NOMO-1 treated with DMSO at 0.1 percent for 48 hours (cell line): ENCODE results near the gene FOXF1.

Experiments used
- DNase-seq: peaks from one replicate; lab custom pipeline; 2025; ENCODE audit not compliant: unreplicated experiment; lab: John Stamatoyannopoulos, UW

The FOXF1 gene

DNA sequence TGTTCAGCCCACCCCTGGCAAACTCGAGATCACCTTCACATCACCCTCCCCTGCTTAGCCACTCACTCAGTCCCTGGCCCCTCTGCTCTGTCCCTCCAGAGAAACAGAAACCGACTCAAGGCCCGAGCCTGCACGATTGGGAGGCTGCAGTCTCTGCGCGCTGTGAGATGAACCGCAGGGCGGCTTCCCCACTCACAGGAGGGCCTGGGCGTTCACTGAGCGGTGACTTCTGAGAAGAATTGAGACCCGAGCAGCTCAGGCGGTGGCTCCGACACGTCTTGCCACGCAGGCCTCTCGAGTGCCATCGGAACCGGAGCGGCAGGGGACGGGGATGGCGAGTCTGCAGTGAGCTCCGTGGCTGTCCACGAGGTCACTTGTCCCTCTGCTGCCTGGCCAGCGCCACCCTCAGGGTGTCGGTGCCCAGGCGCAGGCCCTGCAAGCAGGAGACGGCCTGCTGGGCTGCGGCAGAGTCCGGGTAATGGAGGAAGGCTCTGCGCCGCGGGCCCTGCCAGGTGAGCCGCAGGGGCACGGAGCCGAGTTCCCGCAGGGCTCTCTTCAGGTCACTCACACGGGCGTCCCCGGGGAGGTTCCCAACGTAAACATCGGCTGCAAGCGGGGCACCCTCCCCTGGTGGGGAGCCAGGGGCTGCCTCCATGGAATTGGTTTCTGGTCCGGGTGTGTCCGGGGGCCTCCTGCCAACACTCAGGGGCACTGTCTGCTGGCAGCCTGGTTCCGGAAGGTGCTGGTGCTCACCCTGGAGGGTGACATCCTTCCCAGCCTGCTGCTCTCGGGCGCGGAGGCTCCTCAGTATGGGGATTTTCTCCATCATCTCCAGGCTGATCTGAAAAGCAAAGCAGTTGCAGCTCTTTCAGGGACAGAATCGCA lies 21.6 kb downstream of the FOXF1 start:
- DNase-seq, result no peak

GRCh38 chr16:86532526-86532815 lies 22.1 kb downstream of the FOXF1 start:
- DNase-seq, result no peak

DNA sequence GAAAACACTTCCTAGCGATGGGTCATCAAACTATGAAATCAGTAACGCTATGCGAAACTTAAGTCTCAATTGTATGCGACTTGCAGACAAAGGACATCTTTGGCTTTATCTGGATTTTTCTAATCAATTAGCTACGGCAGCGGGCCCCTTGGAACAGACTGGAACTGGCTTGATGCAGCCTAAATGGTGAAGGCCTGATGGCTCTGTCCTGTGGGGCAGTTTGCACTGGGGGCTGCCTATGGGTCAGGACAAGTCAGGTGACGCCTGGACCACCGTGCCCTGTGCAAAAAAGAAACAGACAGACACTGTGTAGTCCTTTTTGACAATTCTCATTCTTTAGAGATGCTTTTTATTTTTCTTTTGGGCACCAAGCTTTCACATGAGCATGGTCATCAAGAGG lies 22.7 kb downstream of the FOXF1 start:
- no peak for DNase-seq

- no peak for DNase-seq
These were observed 23.5 kb downstream of the FOXF1 start for GRCh38 chr16:86533767-86534351.

GRCh38 chr16:86534779-86535615 lies 24.7 kb downstream of the FOXF1 start:
- DNase-seq, result no peak

- no peak for DNase-seq
These were observed 26.3 kb downstream of the FOXF1 start for GRCh38 chr16:86536621-86537020.

- no peak for DNase-seq
These were observed 27.2 kb downstream of the FOXF1 start for GRCh38 chr16:86537486-86537885.

GRCh38 chr16:86538196-86538780 lies 28.0 kb downstream of the FOXF1 start:
- DNase-seq, result no peak

DNA sequence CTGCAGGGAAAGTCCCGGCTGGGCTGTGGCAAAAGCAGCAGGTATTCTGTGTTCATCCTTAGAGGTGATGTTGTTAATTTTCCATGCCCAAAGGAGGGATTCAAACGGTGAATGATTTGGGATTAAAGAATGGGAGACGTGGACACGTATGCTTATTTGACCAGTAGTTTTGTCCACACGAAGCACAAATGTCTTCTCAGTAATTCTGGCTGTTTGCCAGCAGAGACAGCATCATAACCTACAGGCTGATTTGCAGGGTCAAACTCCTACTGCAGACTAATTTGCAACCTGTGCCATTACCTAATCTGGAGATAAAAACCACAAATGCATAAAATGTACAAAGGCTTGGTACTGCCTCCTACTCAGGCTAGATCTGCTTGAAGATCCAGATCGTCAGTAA lies 30.6 kb downstream of the FOXF1 start:
- DNase-seq, result no peak

DNA sequence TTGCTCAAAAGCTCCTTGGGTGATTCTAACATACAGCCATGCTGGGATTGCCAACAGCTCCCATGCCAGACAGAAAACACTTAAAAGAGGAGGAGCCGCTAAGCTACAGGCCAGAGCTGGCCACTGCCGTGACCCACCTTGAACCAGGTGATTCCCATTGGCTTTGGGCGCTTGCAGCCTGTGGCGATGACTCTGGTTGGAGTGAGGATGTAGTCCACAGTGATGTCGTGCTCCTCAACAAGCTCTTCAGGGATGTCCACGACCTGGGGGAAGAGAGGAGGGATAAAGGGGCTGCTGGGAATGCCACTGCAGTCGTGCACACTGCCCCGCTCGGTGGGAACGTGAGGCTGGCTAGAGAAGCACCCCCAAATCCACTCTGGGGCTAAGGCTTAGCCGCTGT lies 31.2 kb downstream of the FOXF1 start:
- DNase-seq, result no peak

- DNase-seq, result no peak
These were observed 32.7 kb downstream of the FOXF1 start for GRCh38 chr16:86542756-86543750.

DNA sequence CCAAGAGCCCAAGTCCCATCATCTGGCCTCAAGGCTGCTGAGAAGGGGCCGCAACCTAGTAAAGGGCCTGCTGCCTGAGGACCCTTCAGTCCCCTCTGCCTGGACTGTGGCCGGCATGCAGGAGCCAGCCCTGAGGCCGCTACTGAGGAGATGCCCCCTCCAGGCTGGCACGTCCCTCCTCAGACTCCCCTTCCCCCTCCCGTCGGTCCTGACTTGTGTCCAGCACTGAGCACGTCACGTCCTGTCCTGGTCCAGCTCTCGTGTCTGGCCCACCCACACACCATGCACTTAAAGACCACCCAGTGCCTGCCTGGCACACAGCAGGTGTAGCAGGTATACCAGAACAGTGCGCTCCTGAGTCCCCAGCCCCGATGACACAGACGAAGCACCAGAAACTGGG lies 35.2 kb downstream of the FOXF1 start:
- DNase-seq, result no peak

DNA sequence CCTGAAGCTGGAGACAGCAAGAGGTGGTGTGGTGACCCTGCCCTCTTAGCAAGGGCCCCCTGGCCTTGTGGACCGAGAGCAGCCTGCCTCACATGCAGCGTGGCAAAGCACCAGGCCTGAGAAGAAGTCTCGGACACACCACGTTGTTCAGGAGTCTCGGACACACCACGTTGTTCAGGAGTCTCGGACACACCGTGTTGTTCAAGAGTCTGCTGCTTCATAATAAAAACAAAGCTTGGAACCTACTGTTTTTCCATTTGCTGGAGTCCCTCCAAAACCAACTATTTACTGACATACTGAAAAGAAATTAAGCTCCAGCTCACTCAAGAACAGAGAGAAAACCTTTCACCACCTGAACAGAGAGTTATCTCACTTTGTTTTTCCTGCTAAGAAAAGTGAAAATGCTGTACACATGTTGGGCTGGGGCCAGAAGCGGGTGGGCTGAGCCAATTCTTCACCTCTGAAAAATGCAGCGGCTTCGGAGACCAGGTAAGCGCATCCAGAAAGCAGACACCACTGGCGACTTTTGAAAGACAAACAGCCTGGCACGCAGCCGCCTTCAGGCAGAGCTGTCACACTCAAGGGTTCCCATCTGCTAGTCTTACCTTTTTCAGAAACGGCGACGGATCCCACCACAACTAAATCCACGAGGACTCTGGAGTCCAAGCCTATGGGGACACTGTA lies 35.8 kb downstream of the FOXF1 start:
- DNase-seq, result no peak

GRCh38 chr16:86546638-86547013 lies 36.3 kb downstream of the FOXF1 start:
- DNase-seq, result no peak

DNA sequence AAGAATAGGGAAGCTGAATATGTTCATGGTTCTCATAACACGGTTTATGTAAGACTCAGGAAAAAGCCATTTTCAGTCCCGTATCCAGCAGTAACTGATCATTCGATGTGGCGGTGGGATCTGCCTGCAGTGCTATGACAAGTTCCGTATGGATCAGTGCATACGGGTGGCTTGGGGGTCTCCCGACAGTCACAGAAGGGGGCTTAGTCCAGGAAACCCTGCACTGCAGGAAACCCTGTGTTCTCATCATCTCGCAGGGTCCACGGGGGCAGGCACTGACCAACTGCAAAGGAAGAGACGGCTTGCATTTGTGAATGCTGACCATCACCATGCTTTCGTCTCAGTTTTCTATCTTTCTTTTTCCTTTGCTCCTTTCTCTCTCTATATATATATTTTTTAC lies 37.0 kb downstream of the FOXF1 start:
- DNase-seq, result no peak

DNA sequence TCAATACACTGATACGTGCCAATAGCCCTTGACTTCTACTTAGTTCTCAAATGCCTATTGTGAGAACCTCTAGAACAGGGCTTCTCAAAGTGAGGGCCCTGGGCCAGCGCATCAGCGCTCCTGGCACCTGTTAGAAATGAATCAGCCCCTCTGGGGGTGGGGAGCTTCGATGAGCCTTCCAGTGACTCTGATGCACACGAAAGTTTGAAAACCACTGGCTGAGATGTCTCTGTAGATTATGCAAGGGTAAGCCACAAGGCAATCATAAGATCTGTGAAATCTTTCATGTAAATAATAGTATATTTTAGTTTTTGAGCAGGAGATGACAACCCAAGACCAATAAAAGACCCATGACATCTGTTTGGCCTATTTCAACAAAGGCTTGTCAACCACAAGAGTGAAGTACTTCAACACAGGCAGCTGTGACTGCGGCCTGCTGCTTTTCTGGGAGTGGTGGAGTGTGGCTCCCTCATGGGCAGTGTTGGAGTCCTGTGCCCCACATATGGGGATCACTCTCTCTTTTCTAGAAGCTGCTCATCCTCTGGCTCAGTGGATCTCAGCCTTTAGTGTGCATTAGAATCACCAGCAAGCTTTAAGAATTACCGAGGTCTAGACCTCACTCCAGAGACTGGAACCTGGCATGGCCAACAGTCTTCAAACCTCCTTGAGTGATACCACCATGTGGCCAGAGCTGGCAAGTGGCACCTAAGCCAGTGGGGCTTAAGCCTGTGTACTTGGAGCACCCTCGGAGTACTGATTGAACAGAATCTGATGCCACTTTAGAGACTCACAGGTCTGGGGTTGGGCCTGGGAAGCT lies 39.0 kb downstream of the FOXF1 start:
- DNase-seq, result no peak

- DNase-seq, result no peak
These were observed 39.5 kb downstream of the FOXF1 start for GRCh38 chr16:86549893-86550190.

GRCh38 chr16:86550281-86550680 lies 40.0 kb downstream of the FOXF1 start:
- no peak for DNase-seq

DNA sequence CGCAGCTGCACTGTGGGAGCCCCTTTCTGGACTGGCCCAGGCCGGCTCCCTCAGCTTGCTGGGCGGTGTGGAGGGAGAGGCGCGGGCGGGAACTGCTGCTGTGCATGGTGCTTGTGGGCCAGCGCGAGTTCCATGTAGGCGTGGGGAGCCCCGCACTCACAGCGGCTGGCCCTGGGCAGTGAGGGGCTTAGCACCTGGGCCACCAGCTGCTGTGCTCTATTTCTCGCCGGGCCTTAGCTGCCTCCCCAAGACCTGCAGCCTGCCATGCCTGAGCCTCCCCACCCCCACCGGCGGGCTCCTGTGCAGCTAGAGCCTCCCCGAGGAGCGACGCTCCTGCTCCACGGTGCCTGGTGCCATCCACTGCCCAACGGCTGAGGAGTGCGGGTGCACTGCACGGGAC lies 43.0 kb downstream of the FOXF1 start:
- DNase-seq, result no peak
